KMS-11 (cell line): ENCODE results near the gene DEDD.
A peak's percentile ranks its signal among the peaks of the same experiment; 100 is the strongest.

Experiments used
- H2AFZ ChIP-seq: fragments of 200-600 bp; sonication (generic); 2 replicates; pipeline ENCODE4 v1.6.1; 2016; ENCODE audit warnings: antibody characterized with exemption, mixed run types, low read depth
- H3K27ac ChIP-seq: fragments of 200-600 bp; sonication (generic); 2 replicates; pipeline ENCODE4 v1.6.1; 2016; ENCODE audit warnings: mild to moderate bottlenecking, mixed run types
- H3K27me3 ChIP-seq: fragments of 200-600 bp; sonication (generic); 2 replicates; pipeline ENCODE4 v1.6.1; 2017; ENCODE audit warnings: mild to moderate bottlenecking, low read depth, mixed run types, moderate library complexity; ENCODE audit not compliant: insufficient read depth
- H3K36me3 ChIP-seq: fragments of 200-600 bp; sonication (generic); 2 replicates; pipeline ENCODE4 v1.6.1; 2017; ENCODE audit warnings: mild to moderate bottlenecking, mixed run types; ENCODE audit not compliant: insufficient read depth
- H3K4me1 ChIP-seq: fragments of 200-600 bp; sonication (generic); 2 replicates; pipeline ENCODE4 v1.6.1; 2016; ENCODE audit warnings: mild to moderate bottlenecking, low read depth, mixed run types; ENCODE audit not compliant: poor library complexity, severe bottlenecking
- H3K4me2 ChIP-seq: fragments of 200-600 bp; sonication (generic); 2 replicates; pipeline ENCODE4 v1.7.0; 2016; ENCODE audit warnings: mild to moderate bottlenecking, mixed run types
- H3K4me3 ChIP-seq: fragments of 200-600 bp; sonication (generic); IDR thresholded peaks from 2 replicates; pipeline ENCODE4 v1.6.1; 2017; ENCODE audit warnings: low read depth, low read length, mixed read lengths; ENCODE audit not compliant: insufficient read depth
- H3K79me2 ChIP-seq: fragments of 200-600 bp; sonication (generic); 2 replicates; pipeline ENCODE4 v1.6.1; 2016; ENCODE audit warnings: low read depth, mixed run types; ENCODE audit not compliant: insufficient read depth
- H3K9ac ChIP-seq: fragments of 200-600 bp; sonication (generic); 2 replicates; pipeline ENCODE4 v1.6.1; 2016; ENCODE audit warnings: mild to moderate bottlenecking, mixed run types
- H4K20me1 ChIP-seq: fragments of 200-600 bp; sonication (generic); 2 replicates; pipeline ENCODE4 v1.6.1; 2016; ENCODE audit warnings: mild to moderate bottlenecking, mixed run types; ENCODE audit not compliant: insufficient read depth
- TF ChIP-seq, protein P1 (sequence below): fragments of 200-600 bp; sonication (generic); conservative IDR thresholded peaks from 2 replicates; pipeline ENCODE4 v1.6.1; 2017; ENCODE audit warnings: low read depth, mild to moderate bottlenecking, antibody characterized with exemption, low read length, moderate library complexity, mixed read lengths

The DEDD gene

DNA sequence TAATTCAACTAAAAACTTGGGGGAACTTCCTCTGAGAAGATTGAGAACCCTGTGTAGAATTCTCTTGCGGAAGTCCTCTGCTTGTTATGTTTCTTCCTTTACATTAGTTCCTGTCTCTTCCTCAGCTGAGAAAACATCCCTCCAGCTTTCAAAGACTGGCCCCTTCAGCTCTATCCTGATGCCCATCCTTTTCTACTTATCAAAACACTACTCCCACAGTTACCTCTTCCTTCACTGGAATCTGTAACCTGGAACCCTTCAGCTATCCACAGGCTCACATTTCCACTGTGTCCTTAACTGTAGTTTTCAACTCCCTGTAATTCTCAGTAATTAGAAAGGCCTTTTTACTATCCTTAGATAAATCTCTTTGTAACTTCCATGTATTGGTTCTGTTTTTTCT lies 6.0 kb upstream of the DEDD start:
- Histone ChIP-seq H3K4me2 (no peak overlapping the region), H3K4me1 (peaks cover 16% of the 10 kb centered on the region), H3K27ac (no peak overlapping the region), H3K9ac (no peak overlapping the region), H4K20me1 (no peaks in the 10 kb centered on the region), H2AFZ (no peak overlapping the region), H3K36me3 (no peaks in the 10 kb centered on the region), H3K27me3 (no peaks in the 10 kb centered on the region), H3K79me2 (peaks cover 20% of the 10 kb centered on the region), H3K4me3 (no peak overlapping the region)
- TF ChIP-seq, protein P1, sequence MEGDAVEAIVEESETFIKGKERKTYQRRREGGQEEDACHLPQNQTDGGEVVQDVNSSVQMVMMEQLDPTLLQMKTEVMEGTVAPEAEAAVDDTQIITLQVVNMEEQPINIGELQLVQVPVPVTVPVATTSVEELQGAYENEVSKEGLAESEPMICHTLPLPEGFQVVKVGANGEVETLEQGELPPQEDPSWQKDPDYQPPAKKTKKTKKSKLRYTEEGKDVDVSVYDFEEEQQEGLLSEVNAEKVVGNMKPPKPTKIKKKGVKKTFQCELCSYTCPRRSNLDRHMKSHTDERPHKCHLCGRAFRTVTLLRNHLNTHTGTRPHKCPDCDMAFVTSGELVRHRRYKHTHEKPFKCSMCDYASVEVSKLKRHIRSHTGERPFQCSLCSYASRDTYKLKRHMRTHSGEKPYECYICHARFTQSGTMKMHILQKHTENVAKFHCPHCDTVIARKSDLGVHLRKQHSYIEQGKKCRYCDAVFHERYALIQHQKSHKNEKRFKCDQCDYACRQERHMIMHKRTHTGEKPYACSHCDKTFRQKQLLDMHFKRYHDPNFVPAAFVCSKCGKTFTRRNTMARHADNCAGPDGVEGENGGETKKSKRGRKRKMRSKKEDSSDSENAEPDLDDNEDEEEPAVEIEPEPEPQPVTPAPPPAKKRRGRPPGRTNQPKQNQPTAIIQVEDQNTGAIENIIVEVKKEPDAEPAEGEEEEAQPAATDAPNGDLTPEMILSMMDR = no peak

DNA sequence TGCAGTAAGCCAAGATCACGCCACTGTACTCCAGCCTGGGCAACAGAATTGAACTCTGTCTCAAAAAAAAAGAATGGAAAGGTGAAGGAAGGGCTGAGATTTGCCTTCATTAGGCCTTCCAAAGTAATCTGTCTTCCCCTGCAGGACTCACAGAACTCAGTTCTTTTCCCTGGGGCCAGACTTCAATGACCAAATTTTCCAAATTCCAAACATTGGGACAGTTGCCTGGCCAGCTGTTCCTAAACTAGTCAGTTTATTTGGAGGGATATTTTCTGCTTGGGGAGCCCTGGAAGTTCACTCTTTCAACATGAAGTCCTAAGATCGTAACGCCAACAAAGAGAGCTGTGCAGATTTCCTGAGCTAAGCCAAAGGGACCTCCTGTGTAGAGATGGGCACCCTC lies 5.4 kb upstream of the DEDD start:
- Histone ChIP-seq H3K27ac (no peak overlapping the region), H2AFZ (no peak overlapping the region), H4K20me1 (no peaks in the 10 kb centered on the region), H3K9ac (no peak overlapping the region), H3K4me3 (no peak overlapping the region), H3K4me1 (peaks cover 16% of the 10 kb centered on the region), H3K27me3 (no peaks in the 10 kb centered on the region), H3K79me2 (peaks cover 25% of the 10 kb centered on the region), H3K36me3 (no peaks in the 10 kb centered on the region), H3K4me2 (no peak overlapping the region)
- TF ChIP-seq, protein P1 = no peak

DNA sequence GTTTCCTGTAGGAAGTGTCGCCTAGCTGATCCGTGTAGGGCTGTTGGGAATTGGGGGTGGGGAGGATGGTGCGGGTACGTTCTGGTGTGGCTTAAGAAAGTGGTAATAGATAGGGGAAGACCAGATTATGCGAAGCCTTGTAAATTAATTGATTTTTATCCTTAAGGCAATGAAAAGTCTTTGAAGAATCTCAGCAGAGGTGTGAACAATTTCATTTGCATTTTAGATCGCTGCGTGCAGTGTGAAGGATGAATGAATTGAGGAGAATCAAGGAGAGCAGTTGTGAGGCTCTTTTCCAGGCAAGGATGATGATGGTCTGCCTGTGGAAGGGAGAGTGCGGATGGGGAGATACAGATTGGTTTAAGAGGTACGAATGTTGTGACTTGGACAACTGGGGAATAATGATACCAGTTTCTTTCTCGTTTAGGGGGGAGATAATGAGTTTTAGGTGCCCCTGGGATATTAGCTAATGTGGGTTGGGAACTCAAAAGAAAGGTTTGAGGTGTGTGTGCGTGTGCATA lies 813 bp upstream of the DEDD start:
- Histone ChIP-seq H4K20me1 (no peaks in the 10 kb centered on the region), H3K27ac (peak overlapping the region; percentile 79), H3K4me1 (peaks cover 38% of the 10 kb centered on the region), H3K36me3 (no peaks in the 10 kb centered on the region; the same call in 1 of the 2 replicates), H3K4me3 (peak overlapping the region; percentile 100), H3K79me2 (peaks cover 43% of the 10 kb centered on the region), H3K9ac (peak overlapping the region; percentile 90), H3K4me2 (peak overlapping the region; percentile 97), H2AFZ (peak overlapping the region; percentile 86), H3K27me3 (no peaks in the 10 kb centered on the region)
- TF ChIP-seq, protein P1 = no peak; the same call in 1 of the 2 replicates

DNA sequence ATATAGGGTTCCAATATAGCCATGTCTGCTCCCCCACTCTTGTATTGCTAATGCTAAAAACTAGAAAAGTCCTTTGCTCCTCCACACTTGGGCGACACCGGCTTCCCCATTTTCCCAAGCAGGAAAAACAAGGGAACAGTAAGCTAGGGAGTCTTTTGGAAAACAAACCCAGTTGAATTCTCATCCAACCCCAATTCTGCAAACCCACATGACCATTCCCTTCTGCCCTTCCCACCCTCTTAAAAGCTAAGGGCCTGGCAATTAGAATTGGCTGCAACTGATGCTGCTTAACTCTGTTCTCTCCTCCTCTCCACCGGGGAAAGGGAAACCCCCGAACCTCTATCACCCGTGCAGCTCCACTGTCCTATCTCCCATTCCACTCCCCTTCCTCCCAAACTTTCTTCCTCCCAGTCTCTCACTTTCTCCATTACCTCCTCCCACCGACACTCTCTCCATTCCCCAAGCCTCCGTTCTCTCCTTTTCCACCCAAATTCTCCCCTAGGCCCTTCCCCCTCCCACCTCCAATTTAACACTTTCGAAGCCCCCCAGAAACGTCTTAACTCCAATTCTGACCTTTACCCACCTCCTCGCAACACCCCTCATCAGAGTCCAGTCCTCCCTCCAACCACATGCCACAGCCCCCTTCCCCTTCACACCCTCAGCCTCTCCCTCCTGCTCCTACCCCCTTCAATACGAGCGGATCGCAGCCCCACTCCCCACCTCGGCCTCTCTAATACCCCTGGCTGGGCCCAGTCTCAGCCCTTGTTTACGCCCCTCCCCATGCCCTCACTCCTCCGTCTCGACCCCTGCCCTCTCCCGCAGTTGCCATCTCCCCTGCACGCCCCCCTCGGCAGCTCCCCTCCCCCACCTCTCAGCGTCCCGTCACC lies 701 bp downstream of the DEDD start:
- TF ChIP-seq, protein P1 = no peak
- H3K4me1 ChIP-seq = peaks cover 43% of the 10 kb centered on the region
- peak overlapping the region; percentile 86 for H2AFZ ChIP-seq
- H3K27ac ChIP-seq = peak overlapping the region; percentile 79
- no peaks in the 10 kb centered on the region for H4K20me1 ChIP-seq
- no peaks in the 10 kb centered on the region for H3K27me3 ChIP-seq
- H3K36me3 ChIP-seq = peaks cover 4% of the 10 kb centered on the region; the same call in 1 of the 2 replicates
- H3K79me2 ChIP-seq = peaks cover 47% of the 10 kb centered on the region
- H3K4me3 ChIP-seq = peak overlapping the region; percentile 100
- H3K4me2 ChIP-seq = peak overlapping the region; percentile 97
- peak overlapping the region; percentile 90 for H3K9ac ChIP-seq
